Fibroblast of lung (primary cell): Measurements from ENCODE around the gene COL27A1. TPM values are rescaled to one million over a fixed set of nuclear protein-coding genes. Genes with fewer than 3 reads are reported as not detected.
A peak's percentile ranks its signal among the peaks of the same experiment; 100 is the strongest.

Experiments
- DNase-seq, 2 donors: peaks; one replicate each; pipeline versions ENCODE4 v3.0.0 to v3.0.0-alpha.2; 2010; ENCODE audit warnings: low read depth in 2 of 2
- H2AFZ ChIP-seq: 2 replicates; pipeline ENCODE4 v1.5.1; 2012; ENCODE audit warnings: low read length, control low read depth, inconsistent platforms
- H3K27ac ChIP-seq: 2 replicates; pipeline ENCODE4 v1.5.1; 2011; ENCODE audit warnings: low read length, control low read depth; ENCODE audit not compliant: insufficient read depth
- H3K27me3 ChIP-seq: 2 replicates; pipeline ENCODE4 v1.5.1; 2011; ENCODE audit warnings: mild to moderate bottlenecking, low read length; ENCODE audit not compliant: control insufficient read depth, insufficient read depth
- H3K36me3 ChIP-seq: 2 replicates; pipeline ENCODE4 v1.5.1; 2011; ENCODE audit warnings: low read length; ENCODE audit not compliant: control insufficient read depth, insufficient read depth
- H3K4me1 ChIP-seq: 2 replicates; pipeline ENCODE4 v1.5.1; 2011; ENCODE audit warnings: low read length; ENCODE audit not compliant: control insufficient read depth, insufficient read depth; ENCODE audit errors: extremely low read depth
- H3K4me2 ChIP-seq: 2 replicates; pipeline ENCODE4 v1.5.1; 2011; ENCODE audit warnings: low read length, control low read depth; ENCODE audit not compliant: insufficient read depth; ENCODE audit errors: extremely low read depth
- H3K4me3 ChIP-seq, 4 experiments: fragments of 200-600 bp in 1 of 4; sonication (generic) in 1 of 4; replicated peaks in 1 of 4; 2 replicates each; pipeline ENCODE4 v1.5.1; 2011 to 2016; ENCODE audit warnings: low read length in 4 of 4, low read depth in 3 of 4, mild to moderate bottlenecking in 3 of 4, control low read depth in 2 of 4, inconsistent platforms in 1 of 4, mixed read lengths in 1 of 4; ENCODE audit not compliant: insufficient read depth in 1 of 4; ENCODE audit errors: control extremely low read depth in 1 of 4
- H3K79me2 ChIP-seq: 2 replicates; pipeline ENCODE4 v1.5.1; 2012; ENCODE audit warnings: mild to moderate bottlenecking, low read length, inconsistent platforms; ENCODE audit not compliant: control insufficient read depth, insufficient read depth
- H3K9ac ChIP-seq: 2 replicates; pipeline ENCODE4 v1.5.1; 2011; ENCODE audit warnings: mild to moderate bottlenecking, low read length, control low read depth; ENCODE audit not compliant: insufficient read depth
- H3K9me3 ChIP-seq: 2 replicates; pipeline ENCODE4 v1.5.1; 2012; ENCODE audit warnings: low read depth, low read length; ENCODE audit not compliant: control insufficient read depth, insufficient read depth
- H4K20me1 ChIP-seq: 2 replicates; pipeline ENCODE4 v1.5.1; 2011; ENCODE audit warnings: low read length; ENCODE audit not compliant: control insufficient read depth, insufficient read depth; ENCODE audit errors: extremely low read depth
- CTCF ChIP-seq, 2 donors: IDR thresholded peaks in 1 of 2; conservative IDR thresholded peaks in 1 of 2; 1 replicate in 1 of 2; 2 replicates in 1 of 2; pipeline ENCODE4 v1.5.1; 2011 to 2012; ENCODE audit warnings: low read length in 2 of 2, control low read depth in 1 of 2, inconsistent platforms in 1 of 2, low read depth in 1 of 2, mild to moderate bottlenecking in 1 of 2
- EZH2 ChIP-seq: IDR thresholded peaks from 2 replicates; pipeline ENCODE4 v1.5.1; 2012; ENCODE audit warnings: low read length, control low read depth, mild to moderate bottlenecking; ENCODE audit errors: missing control alignments
- polyA plus RNA-seq, 2 donors: library from polyadenylated mRNA; depleted of rRNA in 1 of 2; stranded (reverse) in 1 of 2; unstranded in 1 of 2; fragments of >200 nt; gene quantifications; 2 replicates each; pipeline ENCODE4 v1.2.1, GENCODE V29; 2011 to 2012; ENCODE audit warnings: missing spikeins in 1 of 2
- total RNA-seq: library from RNA; depleted of rRNA; stranded (reverse); fragments of >200 nt; gene quantifications from 2 replicates; pipeline ENCODE4 v1.2.1, GENCODE V29; 2014

COL27A1 gene
- total and polyA plus RNA-seq, 2 donors (not counting 1 experiment from before 2014, with no cell fraction given), result 2.4 to 5.4 TPM

DNA sequence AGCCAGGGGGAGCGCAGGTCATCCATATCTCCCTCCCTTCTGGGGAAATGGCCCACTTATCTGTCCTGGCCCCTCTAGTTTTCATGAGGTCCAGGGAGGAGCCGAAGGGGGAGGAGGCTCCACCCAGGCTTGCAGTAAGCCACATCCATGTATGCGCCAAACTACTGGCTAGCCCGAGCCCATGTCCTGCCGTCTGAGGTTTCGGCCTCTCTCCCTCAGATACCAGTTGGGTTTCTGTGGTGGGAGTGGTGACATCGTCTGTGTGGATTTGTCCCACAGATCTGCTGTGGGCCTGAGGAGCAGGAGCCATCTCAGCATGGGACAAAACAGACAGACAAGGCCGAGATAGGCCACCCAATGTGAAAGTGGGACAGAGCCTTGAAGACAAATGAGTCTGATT, 89.2 kb downstream of the COL27A1 start:
- Histone ChIP-seq H3K4me3 (no peak overlapping the region), H3K27ac (no peak overlapping the region), H3K79me2 (no peaks in the 10 kb centered on the region), H3K4me2 (no peak overlapping the region), H3K4me1 (peaks cover 2% of the 10 kb centered on the region), H3K27me3 (no peaks in the 10 kb centered on the region), H4K20me1 (no peaks in the 10 kb centered on the region), H2AFZ (no peak overlapping the region), H3K9ac (no peak overlapping the region), H3K36me3 (peaks cover 8% of the 10 kb centered on the region), H3K9me3 (no peaks in the 10 kb centered on the region)
- no peak for DNase-seq
- no peak for TF ChIP-seq EZH2
- no peak for TF ChIP-seq CTCF (conservative IDR thresholded peaks at IDR 0.05 in 1 of 2, IDR thresholded peaks at IDR 0.05 in 1 of 2; ENCODE audit: low read depth in 1 of 2, low read length in 2 of 2)

DNA sequence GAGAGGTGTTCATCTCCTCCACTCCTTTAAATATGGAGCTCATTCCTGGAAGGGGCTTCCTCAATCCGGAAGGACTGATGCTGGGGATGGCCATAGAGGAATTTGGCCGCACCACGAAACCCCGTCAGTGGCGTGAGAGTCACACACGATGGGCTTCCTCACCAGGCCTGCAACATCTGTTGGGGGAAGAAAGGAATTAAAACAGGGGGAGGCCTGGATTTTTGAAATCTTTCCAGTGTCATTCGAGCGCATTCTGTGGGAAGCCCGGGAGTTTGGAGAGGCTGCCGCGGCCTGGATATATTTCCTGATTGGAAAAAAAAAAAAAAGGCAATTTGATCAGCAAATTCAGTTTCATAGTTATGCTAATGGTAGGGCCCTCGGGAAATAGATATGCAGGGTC, 91.2 kb downstream of the COL27A1 start:
- no peak overlapping the region for H3K9ac ChIP-seq
- no peak overlapping the region for H3K27ac ChIP-seq
- H4K20me1 ChIP-seq, result no peaks in the 10 kb centered on the region
- no peaks in the 10 kb centered on the region for H3K27me3 ChIP-seq
- peaks cover 2% of the 10 kb centered on the region for H3K36me3 ChIP-seq
- H3K4me2 ChIP-seq, result no peak overlapping the region
- H2AFZ ChIP-seq, result no peak overlapping the region
- peaks cover 10% of the 10 kb centered on the region for H3K4me1 ChIP-seq
- peak; percentile 3 to 56 for DNase-seq
- no peak overlapping the region for H3K4me3 ChIP-seq
- H3K79me2 ChIP-seq, result no peaks in the 10 kb centered on the region
- no peak for TF ChIP-seq CTCF (conservative IDR thresholded peaks at IDR 0.05 in 1 of 2, IDR thresholded peaks at IDR 0.05 in 1 of 2; ENCODE audit: low read depth in 1 of 2, low read length in 2 of 2)
- no peak for TF ChIP-seq EZH2
- H3K9me3 ChIP-seq, result no peaks in the 10 kb centered on the region

GRCh38 chr9:114247077-114247476, 91.7 kb downstream of the COL27A1 start:
- no peak overlapping the region for H3K4me2 ChIP-seq
- no peak overlapping the region for H3K27ac ChIP-seq

More at GRCh38 chr9:114247077-114247476, 91.7 kb downstream of the COL27A1 start:
- no peak overlapping the region for H2AFZ ChIP-seq
- no peaks in the 10 kb centered on the region for H3K27me3 ChIP-seq
- DNase-seq, result no peak
- no peak overlapping the region for H3K9ac ChIP-seq
- TF ChIP-seq EZH2 (no peak), CTCF (conservative IDR thresholded peaks at IDR 0.05 in 1 of 2, IDR thresholded peaks at IDR 0.05 in 1 of 2; ENCODE audit: low read depth in 1 of 2, low read length in 2 of 2) (no peak)
- H3K4me1 ChIP-seq, result peaks cover 10% of the 10 kb centered on the region
- H3K9me3 ChIP-seq, result no peaks in the 10 kb centered on the region
- no peak overlapping the region for H3K4me3 ChIP-seq
- H4K20me1 ChIP-seq, result no peaks in the 10 kb centered on the region
- H3K79me2 ChIP-seq, result no peaks in the 10 kb centered on the region
- no peaks in the 10 kb centered on the region for H3K36me3 ChIP-seq
